Upper lobe of left lung (tissue), 4 donors: Measurements from ENCODE around the gene FALEC.

Experiments used
- CTCF ChIP-seq, 6 experiments: fragments of 450-650 bp in 4 of 6; fragments of 200-600 bp in 2 of 6; sonication (generic) in 2 of 6; IDR thresholded peaks; one replicate each; pipeline ENCODE4 v1.5.1; 2016 to 2019; ENCODE audit warnings: antibody characterized with exemption in 6 of 6
- POLR2A ChIP-seq, 4 donors: fragments of 450-650 bp; IDR thresholded peaks; one replicate each; pipeline ENCODE4 v1.5.1; 2016 to 2017; ENCODE audit warnings: antibody characterized with exemption in 4 of 4, mild to moderate bottlenecking in 2 of 4

- TF ChIP-seq POLR2A (IDR thresholded peaks at IDR 0.05) = peak in 1 of 4 donors; percentile 68
- TF ChIP-seq CTCF (IDR thresholded peaks at IDR 0.05) = peak in 5 of 6 experiments; percentile 21 to 39 (median 35)
Observed at GRCh38 chr1:150548632-150549495, 33.3 kb downstream of the FALEC start, which contains the start of gene ADAMTSL4.
